CD4-positive, alpha-beta T cell (primary cell): ENCODE results near the gene CENPT. TPM values are rescaled to one million over a fixed set of nuclear protein-coding genes. Genes with fewer than 3 reads are reported as not detected.

ENCODE experiments used
- ATAC-seq: fragments of 200-7000 bp; cut with Tn5 transposase; one replicate; pipeline ENCODE4 v1.10.0; 2022; ENCODE audit warnings: mild to moderate bottlenecking; ENCODE audit not compliant: poor library complexity
- CTCF ChIA-PET: fragments of 350-600 bp; sonication (Branson Sonifier 250); formaldehyde crosslinking; loops from one replicate; lab custom pipeline; 2021; ENCODE audit warnings: antibody characterized with exemption, inconsistent platforms; lab: Charles Lee
- POLR2A ChIA-PET: fragments of 350-600 bp; sonication (Branson Sonifier 250); formaldehyde crosslinking; loops from one replicate; lab custom pipeline; 2021; ENCODE audit warnings: antibody characterized with exemption, inconsistent platforms; lab: Charles Lee
- DNase-seq, 14 experiments: peaks; one replicate each; pipeline ENCODE4 v3.0.0-alpha.2; 2013 to 2020; ENCODE audit warnings: mixed read lengths in 2 of 14
- H3K27ac ChIP-seq, 2 donors: one replicate each; pipeline versions ENCODE4 v1.5.1 to v1.7.0; 2013; ENCODE audit warnings: low read length in 2 of 2, low read depth in 1 of 2, mild to moderate bottlenecking in 1 of 2
- H3K27me3 ChIP-seq, 2 experiments: 1 replicate in 1 of 2; 2 replicates in 1 of 2; pipeline versions ENCODE4 v1.6.1 to v1.7.0; 2013; ENCODE audit warnings: low read length in 2 of 2, control low read depth in 1 of 2, mild to moderate bottlenecking in 1 of 2, moderate library complexity in 1 of 2; ENCODE audit not compliant: insufficient read depth in 2 of 2, control insufficient read depth in 1 of 2
- H3K36me3 ChIP-seq: one replicate; pipeline ENCODE4 v1.6.1; 2013; ENCODE audit warnings: low read length, control low read depth; ENCODE audit not compliant: insufficient read depth
- H3K4me1 ChIP-seq: one replicate; pipeline ENCODE4 v1.6.1; 2013; ENCODE audit warnings: low read length, control low read depth; ENCODE audit not compliant: insufficient read depth
- H3K4me3 ChIP-seq: one replicate; pipeline ENCODE4 v1.5.1; 2013; ENCODE audit warnings: mild to moderate bottlenecking, low read length, moderate library complexity
- H3K9me3 ChIP-seq, 2 experiments: 1 replicate in 1 of 2; 2 replicates in 1 of 2; pipeline versions ENCODE4 v1.6.1 to v1.7.0; 2013; ENCODE audit warnings: low read length in 2 of 2, mild to moderate bottlenecking in 2 of 2, control low read depth in 1 of 2, moderate library complexity in 1 of 2; ENCODE audit not compliant: control insufficient read depth in 1 of 2, insufficient read depth in 1 of 2
- H3K27ac Mint-ChIP-seq: one replicate; pipeline ENCODE4 v1.8.0; 2020; ENCODE audit warnings: mixed read lengths
- H3K27me3 Mint-ChIP-seq: one replicate; pipeline ENCODE4 v1.8.0; 2021; ENCODE audit warnings: mixed read lengths
- H3K36me3 Mint-ChIP-seq: one replicate; pipeline ENCODE4 v1.8.0; 2021; ENCODE audit warnings: low read depth, mixed read lengths
- H3K4me1 Mint-ChIP-seq: one replicate; pipeline ENCODE4 v1.8.0; 2021; ENCODE audit warnings: low read depth, mixed read lengths
- H3K4me3 Mint-ChIP-seq: one replicate; pipeline ENCODE4 v1.8.0; 2020; ENCODE audit warnings: mild to moderate bottlenecking, mixed read lengths
- H3K9me3 Mint-ChIP-seq: one replicate; pipeline ENCODE4 v1.8.0; 2020; ENCODE audit warnings: mixed read lengths
- intact Hi-C, 2 experiments: fragments of 100-400 bp; cut with DNase I in 1 of 2; cut with micrococcal nuclease in 1 of 2; formaldehyde crosslinking; loops; one replicate each; pipeline versions ENCODE4 v1.15.1 to v1.9.0; 2023 to 2025; cut with DNase I, micrococcal nuclease
- total RNA-seq, 174 experiments: library from RNA in 2 of 174; stranded (reverse) in 2 of 174; gene quantifications; one replicate each; pipeline ENCODE4 v1.2.3 and lab custom pipeline; 2021 to 2026
- TF ChIP-seq, protein P1 (sequence below): fragments of 200-600 bp; IDR thresholded peaks from one replicate; pipeline ENCODE4 v1.8.0; 2022; ENCODE audit warnings: antibody characterized with exemption, mild to moderate bottlenecking

Gene CENPT
- total RNA-seq, 2 experiments from 2014 or later = 77.5 to 84.1 TPM

- ChIA-PET POLR2A (interaction anchor here (0.6 kb wide), 1 partner anchor 590 kb away, joined by 3 read pairs; no protein-coding TSS in a partner anchor), CTCF (no interaction called here)
- Histone ChIP-seq H3K27me3 (no peaks in the 10 kb centered on the region), H3K27ac (no peak overlapping the region), H3K9me3 (no peaks in the 10 kb centered on the region), H3K36me3 (peaks cover 45% of the 10 kb centered on the region), H3K4me1 (peaks cover 13% of the 10 kb centered on the region), H3K4me3 (no peak overlapping the region)
- H3K4me1 Mint-ChIP-seq = peaks cover 14% of the 10 kb centered on the region
- H3K27ac Mint-ChIP-seq = no peak overlapping the region
- H3K36me3 Mint-ChIP-seq = peaks cover 32% of the 10 kb centered on the region
- intact Hi-C loops = no loop called here
- no peak overlapping the region for H3K4me3 Mint-ChIP-seq
- ATAC-seq = no peak
- no peak for DNase-seq
- H3K27me3 Mint-ChIP-seq = no peaks in the 10 kb centered on the region
- no peaks in the 10 kb centered on the region for H3K9me3 Mint-ChIP-seq
- TF ChIP-seq, protein P1, sequence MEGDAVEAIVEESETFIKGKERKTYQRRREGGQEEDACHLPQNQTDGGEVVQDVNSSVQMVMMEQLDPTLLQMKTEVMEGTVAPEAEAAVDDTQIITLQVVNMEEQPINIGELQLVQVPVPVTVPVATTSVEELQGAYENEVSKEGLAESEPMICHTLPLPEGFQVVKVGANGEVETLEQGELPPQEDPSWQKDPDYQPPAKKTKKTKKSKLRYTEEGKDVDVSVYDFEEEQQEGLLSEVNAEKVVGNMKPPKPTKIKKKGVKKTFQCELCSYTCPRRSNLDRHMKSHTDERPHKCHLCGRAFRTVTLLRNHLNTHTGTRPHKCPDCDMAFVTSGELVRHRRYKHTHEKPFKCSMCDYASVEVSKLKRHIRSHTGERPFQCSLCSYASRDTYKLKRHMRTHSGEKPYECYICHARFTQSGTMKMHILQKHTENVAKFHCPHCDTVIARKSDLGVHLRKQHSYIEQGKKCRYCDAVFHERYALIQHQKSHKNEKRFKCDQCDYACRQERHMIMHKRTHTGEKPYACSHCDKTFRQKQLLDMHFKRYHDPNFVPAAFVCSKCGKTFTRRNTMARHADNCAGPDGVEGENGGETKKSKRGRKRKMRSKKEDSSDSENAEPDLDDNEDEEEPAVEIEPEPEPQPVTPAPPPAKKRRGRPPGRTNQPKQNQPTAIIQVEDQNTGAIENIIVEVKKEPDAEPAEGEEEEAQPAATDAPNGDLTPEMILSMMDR = no peak
Measured at GRCh38 chr16:67828651-67829050, 18.8 kb downstream of the CENPT start.

DNA sequence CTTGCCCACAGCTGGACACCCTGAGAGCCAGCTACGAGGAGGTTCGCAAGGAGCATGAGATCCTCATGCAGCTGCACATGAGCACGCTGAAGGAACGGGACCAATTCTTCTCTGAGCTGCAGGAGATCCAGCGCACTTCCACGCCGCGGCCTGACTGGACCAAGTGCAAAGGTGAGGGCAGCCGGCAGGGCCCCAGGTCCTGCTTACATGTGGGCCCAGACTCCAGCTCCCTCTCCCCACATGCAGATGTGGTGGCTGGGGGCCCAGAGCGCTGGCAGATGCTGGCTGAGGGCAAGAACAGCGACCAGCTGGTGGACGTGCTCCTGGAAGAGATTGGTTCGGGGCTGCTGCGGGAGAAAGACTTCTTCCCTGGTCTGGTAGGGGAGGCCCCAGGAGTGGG lies 21.6 kb downstream of the CENPT start:
- CTCF ChIA-PET = interaction anchor here (1.3 to 3.3 kb wide), 2 partner anchors 10 to 15 kb away, joined by 3 to 13 read pairs; no protein-coding TSS in a partner anchor
- H3K9me3 ChIP-seq = no peaks in the 10 kb centered on the region
- POLR2A ChIA-PET = no interaction called here
- no peak for DNase-seq
- Mint-ChIP-seq H3K9me3 (no peaks in the 10 kb centered on the region), H3K36me3 (peaks cover 19% of the 10 kb centered on the region), H3K4me3 (no peak overlapping the region), H3K27me3 (no peaks in the 10 kb centered on the region), H3K4me1 (no peaks in the 10 kb centered on the region), H3K27ac (no peak overlapping the region)
- H3K4me1 ChIP-seq = no peaks in the 10 kb centered on the region
- H3K36me3 ChIP-seq = peaks cover 33% of the 10 kb centered on the region
- H3K4me3 ChIP-seq = no peak overlapping the region
- TF ChIP-seq, protein P1 = no peak
- intact Hi-C loops = no loop called here
- no peak for ATAC-seq
- no peak overlapping the region for H3K27ac ChIP-seq
- no peaks in the 10 kb centered on the region for H3K27me3 ChIP-seq

DNA sequence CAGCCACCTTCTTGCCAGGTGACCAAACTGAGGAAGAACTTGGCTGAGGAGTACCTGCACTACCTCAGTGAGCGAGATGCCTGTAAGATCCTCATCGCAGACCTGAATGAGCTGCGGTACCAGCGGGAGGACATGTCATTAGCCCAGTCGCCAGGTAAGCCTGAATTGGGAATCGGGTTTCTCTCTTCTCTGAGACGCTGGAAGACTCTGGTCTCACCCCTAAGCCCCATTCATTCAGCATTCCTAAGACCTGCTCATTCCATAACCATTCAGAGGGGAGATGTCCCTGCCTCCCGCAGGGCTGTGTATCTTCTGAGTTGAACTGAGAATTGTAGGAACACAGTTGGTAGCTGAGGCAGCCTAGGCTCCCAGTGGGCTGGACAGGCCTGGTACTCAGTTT lies 22.4 kb downstream of the CENPT start:
- intact Hi-C loops = no loop called here
- Histone ChIP-seq H3K9me3 (no peaks in the 10 kb centered on the region), H3K27me3 (no peaks in the 10 kb centered on the region), H3K4me1 (no peaks in the 10 kb centered on the region), H3K4me3 (no peak overlapping the region), H3K36me3 (peaks cover 25% of the 10 kb centered on the region), H3K27ac (no peak overlapping the region)
- TF ChIP-seq, protein P1 = no peak
- ChIA-PET POLR2A (no interaction called here), CTCF (interaction anchor here (3.3 kb wide), 1 partner anchor 9 kb away, joined by 13 read pairs; no protein-coding TSS in a partner anchor)
- no peak overlapping the region for H3K27ac Mint-ChIP-seq
- no peak overlapping the region for H3K4me3 Mint-ChIP-seq
- H3K27me3 Mint-ChIP-seq = no peaks in the 10 kb centered on the region
- H3K9me3 Mint-ChIP-seq = no peaks in the 10 kb centered on the region
- peaks cover 11% of the 10 kb centered on the region for H3K36me3 Mint-ChIP-seq
- H3K4me1 Mint-ChIP-seq = no peaks in the 10 kb centered on the region
- DNase-seq = no peak
- no peak for ATAC-seq
